SK-N-SH treated with all-trans-retinoic acid at 6 μM for 48 hours (cell line): ENCODE results near the gene NINL.
A peak's percentile ranks its signal among the peaks of the same experiment; 100 is the strongest.
"Not testable (repeated sequence)": the region's sequence is repeated elsewhere in the genome, so short reads cannot be mapped to it uniquely, and the experiment has no call there.

Source experiments
- ATAC-seq: fragments of 200-7000 bp; cut with Tn5 transposase; 3 replicates; pipeline ENCODE4 v1.9.1; 2020; ENCODE audit warnings: mild to moderate bottlenecking, moderate library complexity
- ARNTL ChIP-seq: fragments of 450-650 bp; formaldehyde crosslinking; IDR thresholded peaks from 2 replicates; pipeline ENCODE4 v1.5.0; 2020; ENCODE audit warnings: low read depth, mild to moderate bottlenecking, moderate library complexity, borderline replicate concordance
- ESRRG ChIP-seq: fragments of 250-450 bp; sonication (Bioruptor Pico); IDR thresholded peaks from 2 replicates; pipeline ENCODE4 v1.6.1; 2021; ENCODE audit warnings: mild to moderate bottlenecking
- ISL1 ChIP-seq: fragments of 250-450 bp; sonication (Bioruptor Pico); IDR thresholded peaks from 2 replicates; pipeline ENCODE4 v2.1.2; 2022; ENCODE audit warnings: mild to moderate bottlenecking, moderate library complexity
- OSR1 ChIP-seq: fragments of 250-450 bp; sonication (Bioruptor Pico); IDR thresholded peaks from 2 replicates; pipeline ENCODE4 v1.8.0; 2022; ENCODE audit warnings: moderate library complexity, mild to moderate bottlenecking, inconsistent platforms
- PPARA ChIP-seq: fragments of 250-450 bp; sonication (Bioruptor Pico); IDR thresholded peaks from 2 replicates; pipeline ENCODE4 v1.5.0; 2020; ENCODE audit warnings: mild to moderate bottlenecking, borderline replicate concordance
- RARB ChIP-seq: fragments of 250-450 bp; sonication (Bioruptor Pico); IDR thresholded peaks from 2 replicates; pipeline ENCODE4 v1.8.0; 2021; ENCODE audit warnings: mild to moderate bottlenecking, moderate library complexity
- SNAI2 ChIP-seq: fragments of 250-450 bp; sonication (Bioruptor Pico); IDR thresholded peaks from 2 replicates; pipeline ENCODE4 v1.5.0; 2020; ENCODE audit warnings: mild to moderate bottlenecking, moderate library complexity
- TCF4 ChIP-seq: fragments of 250-450 bp; sonication (Bioruptor Pico); IDR thresholded peaks from 2 replicates; pipeline ENCODE4 v1.8.0; 2021; ENCODE audit warnings: mild to moderate bottlenecking, moderate library complexity, borderline replicate concordance
- TOX ChIP-seq: fragments of 250-450 bp; sonication (Bioruptor Pico); IDR thresholded peaks from 2 replicates; pipeline ENCODE4 v1.8.0; 2021; ENCODE audit warnings: mild to moderate bottlenecking, moderate library complexity, borderline replicate concordance
- ZC3H10 ChIP-seq: fragments of 250-450 bp; sonication (Bioruptor Pico); IDR thresholded peaks from 2 replicates; pipeline ENCODE4 v1.5.1; 2021; ENCODE audit warnings: mild to moderate bottlenecking, moderate library complexity
- ZFP3 ChIP-seq: fragments of 250-450 bp; sonication (Bioruptor Pico); IDR thresholded peaks from 2 replicates; pipeline ENCODE4 v1.5.0; 2020; ENCODE audit warnings: mild to moderate bottlenecking, moderate library complexity
- ZNF565 ChIP-seq: fragments of 450-650 bp; formaldehyde crosslinking; conservative IDR thresholded peaks from 2 replicates; pipeline ENCODE4 v1.5.0; 2020; ENCODE audit warnings: low read depth, mild to moderate bottlenecking, moderate library complexity
- ZNF70 ChIP-seq: fragments of 450-650 bp; formaldehyde crosslinking; IDR thresholded peaks from 2 replicates; pipeline ENCODE4 v1.5.0; 2020; ENCODE audit warnings: mild to moderate bottlenecking, moderate library complexity
- ZNF8 ChIP-seq: fragments of 450-650 bp; formaldehyde crosslinking; IDR thresholded peaks from 2 replicates; pipeline ENCODE4 v1.5.0; 2020; ENCODE audit warnings: mild to moderate bottlenecking, moderate library complexity
- TF ChIP-seq, protein P1 (sequence below): fragments of 250-450 bp; sonication (Bioruptor Pico); IDR thresholded peaks from 2 replicates; pipeline ENCODE4 v1.5.1; 2020; ENCODE audit warnings: low read depth, mild to moderate bottlenecking, moderate library complexity
- TF ChIP-seq, protein P2 (sequence below): fragments of 250-450 bp; sonication (Bioruptor Pico); IDR thresholded peaks from 2 replicates; pipeline ENCODE4 v1.5.1; 2021; ENCODE audit warnings: mild to moderate bottlenecking, moderate library complexity
- TF ChIP-seq, protein P3 (sequence below): fragments of 250-450 bp; sonication (Bioruptor Pico); IDR thresholded peaks from 2 replicates; pipeline ENCODE4 v1.5.0; 2020; ENCODE audit warnings: mild to moderate bottlenecking, moderate library complexity
- TF ChIP-seq, protein P4 (sequence below): fragments of 250-450 bp; sonication (Bioruptor Pico); IDR thresholded peaks from 2 replicates; pipeline ENCODE4 v1.8.0; 2020; ENCODE audit warnings: mild to moderate bottlenecking, moderate library complexity, borderline replicate concordance
- TF ChIP-seq, protein P5 (sequence below): fragments of 250-450 bp; sonication (Bioruptor Pico); IDR thresholded peaks from 2 replicates; pipeline ENCODE4 v1.8.0; 2021; ENCODE audit warnings: low read depth, mild to moderate bottlenecking, moderate library complexity, borderline replicate concordance

NINL gene

DNA sequence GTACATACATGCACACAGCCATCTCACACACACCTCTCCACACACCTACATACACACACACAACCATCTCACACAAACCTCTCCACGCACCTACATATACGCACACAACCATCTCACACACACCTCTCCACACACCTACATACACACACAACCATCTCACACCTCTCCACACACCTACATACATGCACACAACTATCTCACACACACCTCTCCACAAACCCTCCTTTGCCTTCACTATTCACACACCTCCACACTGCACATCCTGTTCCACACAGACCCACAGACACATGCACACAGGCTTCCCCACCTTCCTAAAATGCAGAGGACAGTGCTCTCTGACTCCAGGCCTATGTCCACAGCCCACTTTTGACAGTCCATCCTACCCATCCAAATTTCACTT is 16.3 kb upstream of the NINL start:
- TF ChIP-seq, protein P1, sequence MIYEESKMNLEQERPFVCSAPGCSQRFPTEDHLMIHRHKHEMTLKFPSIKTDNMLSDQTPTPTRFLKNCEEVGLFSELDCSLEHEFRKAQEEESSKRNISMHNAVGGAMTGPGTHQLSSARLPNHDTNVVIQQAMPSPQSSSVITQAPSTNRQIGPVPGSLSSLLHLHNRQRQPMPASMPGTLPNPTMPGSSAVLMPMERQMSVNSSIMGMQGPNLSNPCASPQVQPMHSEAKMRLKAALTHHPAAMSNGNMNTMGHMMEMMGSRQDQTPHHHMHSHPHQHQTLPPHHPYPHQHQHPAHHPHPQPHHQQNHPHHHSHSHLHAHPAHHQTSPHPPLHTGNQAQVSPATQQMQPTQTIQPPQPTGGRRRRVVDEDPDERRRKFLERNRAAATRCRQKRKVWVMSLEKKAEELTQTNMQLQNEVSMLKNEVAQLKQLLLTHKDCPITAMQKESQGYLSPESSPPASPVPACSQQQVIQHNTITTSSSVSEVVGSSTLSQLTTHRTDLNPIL, result no peak
- TF ChIP-seq RARB (CRISPR knock-in tag) (no peak), ZNF8 (CRISPR knock-in tag) (no peak), ESRRG (CRISPR knock-in tag) (no peak), ARNTL (no peak), ZNF70 (CRISPR knock-in tag) (no peak), SNAI2 (no peak), ZNF565 (CRISPR knock-in tag) (no peak), OSR1 (CRISPR knock-in tag) (no peak), TCF4 (no peak)
- TF ChIP-seq, protein P2, sequence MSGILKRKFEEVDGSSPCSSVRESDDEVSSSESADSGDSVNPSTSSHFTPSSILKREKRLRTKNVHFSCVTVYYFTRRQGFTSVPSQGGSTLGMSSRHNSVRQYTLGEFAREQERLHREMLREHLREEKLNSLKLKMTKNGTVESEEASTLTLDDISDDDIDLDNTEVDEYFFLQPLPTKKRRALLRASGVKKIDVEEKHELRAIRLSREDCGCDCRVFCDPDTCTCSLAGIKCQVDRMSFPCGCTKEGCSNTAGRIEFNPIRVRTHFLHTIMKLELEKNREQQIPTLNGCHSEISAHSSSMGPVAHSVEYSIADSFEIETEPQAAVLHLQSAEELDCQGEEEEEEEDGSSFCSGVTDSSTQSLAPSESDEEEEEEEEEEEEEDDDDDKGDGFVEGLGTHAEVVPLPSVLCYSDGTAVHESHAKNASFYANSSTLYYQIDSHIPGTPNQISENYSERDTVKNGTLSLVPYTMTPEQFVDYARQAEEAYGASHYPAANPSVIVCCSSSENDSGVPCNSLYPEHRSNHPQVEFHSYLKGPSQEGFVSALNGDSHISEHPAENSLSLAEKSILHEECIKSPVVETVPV (CRISPR knock-in tag), result no peak
- TF ChIP-seq, protein P3, sequence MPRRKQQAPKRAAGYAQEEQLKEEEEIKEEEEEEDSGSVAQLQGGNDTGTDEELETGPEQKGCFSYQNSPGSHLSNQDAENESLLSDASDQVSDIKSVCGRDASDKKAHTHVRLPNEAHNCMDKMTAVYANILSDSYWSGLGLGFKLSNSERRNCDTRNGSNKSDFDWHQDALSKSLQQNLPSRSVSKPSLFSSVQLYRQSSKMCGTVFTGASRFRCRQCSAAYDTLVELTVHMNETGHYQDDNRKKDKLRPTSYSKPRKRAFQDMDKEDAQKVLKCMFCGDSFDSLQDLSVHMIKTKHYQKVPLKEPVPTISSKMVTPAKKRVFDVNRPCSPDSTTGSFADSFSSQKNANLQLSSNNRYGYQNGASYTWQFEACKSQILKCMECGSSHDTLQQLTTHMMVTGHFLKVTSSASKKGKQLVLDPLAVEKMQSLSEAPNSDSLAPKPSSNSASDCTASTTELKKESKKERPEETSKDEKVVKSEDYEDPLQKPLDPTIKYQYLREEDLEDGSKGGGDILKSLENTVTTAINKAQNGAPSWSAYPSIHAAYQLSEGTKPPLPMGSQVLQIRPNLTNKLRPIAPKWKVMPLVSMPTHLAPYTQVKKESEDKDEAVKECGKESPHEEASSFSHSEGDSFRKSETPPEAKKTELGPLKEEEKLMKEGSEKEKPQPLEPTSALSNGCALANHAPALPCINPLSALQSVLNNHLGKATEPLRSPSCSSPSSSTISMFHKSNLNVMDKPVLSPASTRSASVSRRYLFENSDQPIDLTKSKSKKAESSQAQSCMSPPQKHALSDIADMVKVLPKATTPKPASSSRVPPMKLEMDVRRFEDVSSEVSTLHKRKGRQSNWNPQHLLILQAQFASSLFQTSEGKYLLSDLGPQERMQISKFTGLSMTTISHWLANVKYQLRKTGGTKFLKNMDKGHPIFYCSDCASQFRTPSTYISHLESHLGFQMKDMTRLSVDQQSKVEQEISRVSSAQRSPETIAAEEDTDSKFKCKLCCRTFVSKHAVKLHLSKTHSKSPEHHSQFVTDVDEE (CRISPR knock-in tag), result no peak
- TF ChIP-seq, protein P4, sequence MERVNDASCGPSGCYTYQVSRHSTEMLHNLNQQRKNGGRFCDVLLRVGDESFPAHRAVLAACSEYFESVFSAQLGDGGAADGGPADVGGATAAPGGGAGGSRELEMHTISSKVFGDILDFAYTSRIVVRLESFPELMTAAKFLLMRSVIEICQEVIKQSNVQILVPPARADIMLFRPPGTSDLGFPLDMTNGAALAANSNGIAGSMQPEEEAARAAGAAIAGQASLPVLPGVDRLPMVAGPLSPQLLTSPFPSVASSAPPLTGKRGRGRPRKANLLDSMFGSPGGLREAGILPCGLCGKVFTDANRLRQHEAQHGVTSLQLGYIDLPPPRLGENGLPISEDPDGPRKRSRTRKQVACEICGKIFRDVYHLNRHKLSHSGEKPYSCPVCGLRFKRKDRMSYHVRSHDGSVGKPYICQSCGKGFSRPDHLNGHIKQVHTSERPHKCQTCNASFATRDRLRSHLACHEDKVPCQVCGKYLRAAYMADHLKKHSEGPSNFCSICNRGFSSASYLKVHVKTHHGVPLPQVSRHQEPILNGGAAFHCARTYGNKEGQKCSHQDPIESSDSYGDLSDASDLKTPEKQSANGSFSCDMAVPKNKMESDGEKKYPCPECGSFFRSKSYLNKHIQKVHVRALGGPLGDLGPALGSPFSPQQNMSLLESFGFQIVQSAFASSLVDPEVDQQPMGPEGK (CRISPR knock-in tag), result no peak
- no peak for ATAC-seq

DNA sequence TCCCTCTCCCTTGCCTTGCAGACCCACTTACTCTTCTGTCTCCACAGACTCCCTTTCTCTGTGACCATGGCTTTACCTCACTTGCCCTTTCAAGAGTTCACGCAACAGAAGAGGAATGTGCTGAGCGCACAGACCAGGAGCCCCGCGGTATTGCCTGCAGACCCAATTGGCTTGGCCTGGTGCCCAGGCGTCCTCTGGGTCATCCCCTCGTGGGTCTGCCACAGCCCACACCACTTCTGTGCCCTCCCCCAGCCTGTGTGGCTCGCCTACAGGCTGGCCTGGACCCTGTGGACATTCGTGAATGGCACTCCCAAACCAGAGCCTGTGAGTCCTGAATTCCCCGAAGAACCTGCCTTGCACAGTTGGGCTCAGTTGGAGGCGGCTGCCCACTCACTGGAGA is 15.3 kb upstream of the NINL start:
- no peak for TF ChIP-seq PPARA (CRISPR knock-in tag)
- no peak for TF ChIP-seq ISL1 (CRISPR knock-in tag)
- no peak for TF ChIP-seq ZNF8 (CRISPR knock-in tag)
- no peak for TF ChIP-seq RARB (CRISPR knock-in tag)
- TF ChIP-seq, protein P4 (CRISPR knock-in tag), result no peak
- no peak for TF ChIP-seq TOX (CRISPR knock-in tag)
- no peak for TF ChIP-seq ZNF70 (CRISPR knock-in tag)
- no peak for TF ChIP-seq ZNF565 (CRISPR knock-in tag)
- TF ChIP-seq OSR1 (CRISPR knock-in tag), result no peak
- TF ChIP-seq, all 23 proteins: peak for 0
- ATAC-seq, result peak; percentile 25; the same call in 2 of the 3 replicates

DNA sequence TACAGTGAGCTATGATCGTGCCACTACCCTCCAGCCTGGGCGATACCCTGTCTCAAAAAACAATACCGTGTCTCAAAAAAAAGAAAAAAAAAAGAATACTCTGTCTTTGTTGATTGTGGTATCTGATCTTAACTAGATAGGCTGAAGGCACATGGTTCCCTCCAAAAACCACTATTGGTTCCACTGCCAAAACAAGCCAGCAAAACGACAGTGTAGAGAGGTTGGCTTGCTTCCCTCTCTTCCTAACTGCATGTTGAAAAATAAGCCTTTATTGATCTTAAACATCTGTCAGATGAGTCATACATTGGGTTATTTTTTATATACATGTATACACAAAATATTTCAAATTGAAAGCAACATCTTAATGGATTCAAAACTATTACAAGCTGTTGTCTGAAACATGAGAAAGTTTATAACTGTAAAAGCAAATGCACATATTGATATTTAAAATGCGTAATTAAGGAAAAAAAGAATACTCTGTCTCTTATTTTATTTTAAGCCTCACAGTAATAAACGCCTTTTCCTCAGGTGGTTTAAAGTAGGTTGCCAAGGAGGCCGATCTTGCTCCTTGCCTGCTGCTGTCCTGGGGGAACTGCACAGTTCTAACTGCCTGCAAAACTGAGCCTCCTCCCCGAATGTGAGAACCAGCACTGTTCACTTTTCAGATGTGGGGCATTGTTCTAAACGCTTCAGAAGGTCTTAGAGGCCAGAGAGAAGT is 7.0 kb upstream of the NINL start:
- TF ChIP-seq, protein P5, sequence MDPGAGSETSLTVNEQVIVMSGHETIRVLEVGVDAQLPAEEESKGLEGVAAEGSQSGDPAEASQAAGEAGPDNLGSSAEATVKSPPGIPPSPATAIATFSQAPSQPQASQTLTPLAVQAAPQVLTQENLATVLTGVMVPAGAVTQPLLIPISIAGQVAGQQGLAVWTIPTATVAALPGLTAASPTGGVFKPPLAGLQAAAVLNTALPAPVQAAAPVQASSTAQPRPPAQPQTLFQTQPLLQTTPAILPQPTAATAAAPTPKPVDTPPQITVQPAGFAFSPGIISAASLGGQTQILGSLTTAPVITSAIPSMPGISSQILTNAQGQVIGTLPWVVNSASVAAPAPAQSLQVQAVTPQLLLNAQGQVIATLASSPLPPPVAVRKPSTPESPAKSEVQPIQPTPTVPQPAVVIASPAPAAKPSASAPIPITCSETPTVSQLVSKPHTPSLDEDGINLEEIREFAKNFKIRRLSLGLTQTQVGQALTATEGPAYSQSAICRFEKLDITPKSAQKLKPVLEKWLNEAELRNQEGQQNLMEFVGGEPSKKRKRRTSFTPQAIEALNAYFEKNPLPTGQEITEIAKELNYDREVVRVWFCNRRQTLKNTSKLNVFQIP (CRISPR knock-in tag), result no peak
- no peak for TF ChIP-seq ZFP3 (CRISPR knock-in tag)
- no peak for TF ChIP-seq RARB (CRISPR knock-in tag)
- no peak for TF ChIP-seq PPARA (CRISPR knock-in tag)
- TF ChIP-seq, protein P3 (CRISPR knock-in tag), result no peak
- TF ChIP-seq TOX (CRISPR knock-in tag), result no peak
- TF ChIP-seq ZNF565 (CRISPR knock-in tag), result no peak
- no peak for TF ChIP-seq OSR1 (CRISPR knock-in tag)
- no peak for TF ChIP-seq ZC3H10
- no peak for TF ChIP-seq ZNF70 (CRISPR knock-in tag)
- peak; percentile 71 for ATAC-seq

DNA sequence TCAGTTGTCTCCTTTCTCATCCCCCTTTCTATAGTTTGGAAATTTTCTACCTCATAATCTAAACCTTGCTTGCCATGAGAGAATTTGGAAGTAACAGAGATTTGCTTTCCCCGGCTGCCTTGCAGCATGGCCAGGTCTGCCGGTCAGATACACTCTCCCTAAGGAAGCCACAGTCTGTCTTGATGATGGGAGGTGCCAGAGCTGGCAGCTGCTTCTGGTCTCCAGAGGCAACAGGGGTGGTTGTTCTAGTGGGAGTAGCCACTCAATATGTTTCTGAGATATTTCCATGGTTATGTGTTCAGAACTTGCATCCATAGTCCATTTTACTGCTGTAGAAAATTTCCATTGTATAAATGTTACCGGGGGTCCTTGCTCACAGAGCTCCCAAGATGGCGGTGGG is 5.4 kb upstream of the NINL start:
- ATAC-seq, result not testable (repeated sequence)
